HCT116 (cell line): ENCODE data around the gene TWNK. TPM values are rescaled to one million over a fixed set of nuclear protein-coding genes. Genes with fewer than 3 reads are reported as not detected.

ENCODE experiments used
- ATAC-seq: fragments of 200-7000 bp; cut with Tn5 transposase; 2 replicates; pipeline ENCODE4 v1.9.1; 2020; ENCODE audit warnings: mild to moderate bottlenecking, moderate library complexity
- BruUV-seq: library from RNA; stranded (reverse); fragments of 400-500 nt; replicated peaks from 2 replicates; lab custom pipeline; 2021; lab: Mats Ljungman, UMichigan
- CTCF ChIA-PET: fragments of 300-600 bp; sonication (Branson Sonifier 250); formaldehyde crosslinking; loops from one replicate; lab custom pipeline; 2021; ENCODE audit warnings: antibody characterized with exemption; lab: Charles Lee
- POLR2A ChIA-PET: fragments of 300-600, 350-600 bp; sonication (Branson Sonifier 250); formaldehyde crosslinking; loops from one replicate; lab custom pipeline; 2021; ENCODE audit warnings: antibody characterized with exemption; lab: Charles Lee
- RAD21 ChIA-PET, 2 experiments: fragments of 300-600 bp; sonication (Branson Sonifier 250); formaldehyde crosslinking; loops; one replicate each; lab custom pipeline; 2023; ENCODE audit warnings: low total read pairs in 2 of 2; ENCODE audit not compliant: uncharacterized antibody in 2 of 2, unreplicated experiment in 2 of 2, low non-redundant PET in 1 of 2; lab: Charles Lee
- DNase-seq: peaks from one replicate; pipeline ENCODE4 v3.0.0-alpha.2; 2010; ENCODE audit warnings: low read depth, low spot score
- H2AFZ ChIP-seq: fragments of 200-600 bp; shearing (Covaris generic), sonication (generic); 2 replicates; pipeline ENCODE4 v1.6.1; 2017; ENCODE audit warnings: low read depth, mixed run types, mixed read lengths, antibody characterized with exemption, low read length; ENCODE audit not compliant: poor library complexity, severe bottlenecking
- H3K27ac ChIP-seq: 2 replicates; pipeline ENCODE4 v1.5.1; 2012; ENCODE audit warnings: low read depth, low read length
- H3K27me3 ChIP-seq: fragments of 200-600 bp; sonication (generic); 2 replicates; pipeline ENCODE4 v1.6.1; 2016; ENCODE audit warnings: mixed run types, low read length, mixed read lengths; ENCODE audit not compliant: insufficient read depth
- H3K36me3 ChIP-seq, 2 experiments: fragments of 200-500 bp in 1 of 2; fragments of 200-600 bp in 1 of 2; sonication (Bioruptor generic) in 1 of 2; sonication (generic) in 1 of 2; 2 replicates each; pipeline versions ENCODE4 v1.5.1 to v1.6.1; 2014 to 2016; ENCODE audit warnings: low read length in 2 of 2, inconsistent platforms in 1 of 2, mixed read lengths in 1 of 2, mixed run types in 1 of 2; ENCODE audit not compliant: insufficient read depth in 2 of 2, control insufficient read depth in 1 of 2
- H3K4me1 ChIP-seq, 2 experiments: fragments of 200-600 bp in 1 of 2; sonication (generic) in 1 of 2; 2 replicates each; pipeline versions ENCODE4 v1.5.1 to v1.6.1; 2012 to 2017; ENCODE audit warnings: low read length in 2 of 2, inconsistent platforms in 1 of 2, mild to moderate bottlenecking in 1 of 2, mixed read lengths in 1 of 2, mixed run types in 1 of 2, moderate library complexity in 1 of 2; ENCODE audit not compliant: insufficient read depth in 2 of 2, control insufficient read depth in 1 of 2
- H3K4me2 ChIP-seq: fragments of 200-600 bp; sonication (generic); 2 replicates; pipeline ENCODE4 v1.6.1; 2017; ENCODE audit warnings: mixed run types, low read length, mixed read lengths
- H3K4me3 ChIP-seq, 2 experiments: fragments of 200-600 bp in 1 of 2; sonication (generic) in 1 of 2; replicated peaks in 1 of 2; 2 replicates each; pipeline ENCODE4 v1.5.1; 2011 to 2016; ENCODE audit warnings: low read length in 2 of 2, control low read depth in 1 of 2, low read depth in 1 of 2, mild to moderate bottlenecking in 1 of 2, mixed read lengths in 1 of 2, mixed run types in 1 of 2
- H3K79me2 ChIP-seq: fragments of 200-600 bp; sonication (generic); 2 replicates; pipeline ENCODE4 v1.6.1; 2017; ENCODE audit warnings: mild to moderate bottlenecking, mixed run types, low read length, moderate library complexity, mixed read lengths; ENCODE audit not compliant: insufficient read depth
- H3K9ac ChIP-seq: fragments of 200-600 bp; sonication (generic); 2 replicates; pipeline ENCODE4 v1.6.1; 2016; ENCODE audit warnings: low read length, mixed read lengths
- H3K9me2 ChIP-seq: fragments of 200-600 bp; sonication (generic), shearing (Covaris generic); 2 replicates; pipeline ENCODE4 v1.6.1; 2017; ENCODE audit warnings: mixed run types, mild to moderate bottlenecking, moderate library complexity; ENCODE audit not compliant: insufficient read depth
- H3K9me3 ChIP-seq, 2 experiments: fragments of 200-500 bp in 1 of 2; fragments of 200-600 bp in 1 of 2; sonication (Bioruptor generic) in 1 of 2; sonication (generic) in 1 of 2; 2 replicates each; pipeline ENCODE4 v1.6.1; 2014 to 2017; ENCODE audit warnings: low read length in 2 of 2, mixed read lengths in 2 of 2, inconsistent platforms in 1 of 2, low read depth in 1 of 2, mild to moderate bottlenecking in 1 of 2, mixed run types in 1 of 2, moderate library complexity in 1 of 2; ENCODE audit not compliant: control insufficient read depth in 1 of 2, insufficient read depth in 1 of 2
- H4K20me1 ChIP-seq: fragments of 200-600 bp; sonication (generic), shearing (Covaris generic); 2 replicates; pipeline ENCODE4 v1.6.1; 2017; ENCODE audit warnings: mixed run types, mild to moderate bottlenecking, moderate library complexity; ENCODE audit not compliant: insufficient read depth
- ATF3 ChIP-seq: IDR thresholded peaks from 2 replicates; pipeline ENCODE4 v1.6.1; 2012
- CBX3 ChIP-seq: IDR thresholded peaks from 2 replicates; pipeline ENCODE4 v1.6.1; 2012; ENCODE audit warnings: low read depth
- CEBPB ChIP-seq: IDR thresholded peaks from 2 replicates; pipeline ENCODE4 v1.6.1; 2012; ENCODE audit warnings: low read depth
- CTCF ChIP-seq, 3 experiments: fragments of 200-600 bp in 1 of 3; sonication (generic) in 1 of 3; IDR thresholded peaks in 2 of 3; conservative IDR thresholded peaks in 1 of 3; 2 replicates each; pipeline ENCODE4 v1.5.1; 2012 to 2017; ENCODE audit warnings: low read depth in 2 of 3, low read length in 2 of 3, antibody characterized with exemption in 1 of 3, borderline replicate concordance in 1 of 3, control low read depth in 1 of 3, mild to moderate bottlenecking in 1 of 3, mixed read lengths in 1 of 3, mixed run types in 1 of 3, moderate library complexity in 1 of 3; ENCODE audit not compliant: insufficient read depth in 1 of 3
- EGR1 ChIP-seq: IDR thresholded peaks from 2 replicates; pipeline ENCODE4 v1.6.1; 2012; ENCODE audit warnings: low read depth
- ELF1 ChIP-seq: IDR thresholded peaks from 2 replicates; pipeline ENCODE4 v1.6.1; 2012; ENCODE audit warnings: low read depth, borderline replicate concordance
- EZH2 ChIP-seq: fragments of 200-600 bp; sonication (generic); IDR thresholded peaks from 2 replicates; pipeline ENCODE4 v1.6.1; 2017; ENCODE audit warnings: antibody characterized with exemption, mixed run types
- EZH2phosphoT487 ChIP-seq: fragments of 200-600 bp; IDR thresholded peaks from 2 replicates; pipeline ENCODE4 v1.6.1; 2018; ENCODE audit warnings: antibody characterized with exemption, borderline replicate concordance
- JUND ChIP-seq: IDR thresholded peaks from 2 replicates; pipeline ENCODE4 v1.6.1; 2012
- MAX ChIP-seq: IDR thresholded peaks from 2 replicates; pipeline ENCODE4 v1.6.1; 2012
- POLR2AphosphoS5 ChIP-seq: IDR thresholded peaks from 2 replicates; pipeline ENCODE4 v1.6.1; 2011; ENCODE audit warnings: mild to moderate bottlenecking, low read depth, low read length, moderate library complexity
- RAD21 ChIP-seq: IDR thresholded peaks from 2 replicates; pipeline ENCODE4 v1.6.1; 2012; ENCODE audit warnings: low read depth, mild to moderate bottlenecking
- SP1 ChIP-seq: IDR thresholded peaks from 2 replicates; pipeline ENCODE4 v1.6.1; 2012; ENCODE audit warnings: low read depth
- TCF7L2 ChIP-seq: IDR thresholded peaks from 2 replicates; pipeline ENCODE4 v1.7.0; 2011; ENCODE audit warnings: borderline replicate concordance, inconsistent platforms; ENCODE audit not compliant: insufficient read depth, insufficient read length; ENCODE audit errors: extremely low read depth
- YY1 ChIP-seq: IDR thresholded peaks from 2 replicates; pipeline ENCODE4 v1.6.1; 2011; ENCODE audit warnings: low read length, low read depth, moderate library complexity, mild to moderate bottlenecking; ENCODE audit not compliant: insufficient replicate concordance; ENCODE audit errors: extremely low read depth
- ZFX ChIP-seq: fragments of 450-650 bp; IDR thresholded peaks from 2 replicates; pipeline ENCODE4 v1.6.1; 2017
- ZNF274 ChIP-seq: fragments of 200-500 bp; sonication (Bioruptor generic); IDR thresholded peaks from 2 replicates; pipeline ENCODE4 v1.6.1; 2014; ENCODE audit warnings: mild to moderate bottlenecking, low read depth, low read length, inconsistent platforms
- intact Hi-C: fragments of 100-400 bp; cut with micrococcal nuclease; formaldehyde crosslinking; loops from 2 replicates; pipeline ENCODE4 v1.10.0; 2022
- total RNA-seq: library from RNA; stranded (reverse); gene quantifications from one replicate; pipeline ENCODE4 v1.2.1, GENCODE V29; 2021; ENCODE audit not compliant: unreplicated experiment
- TF ChIP-seq, protein P1 (sequence below): IDR thresholded peaks from 2 replicates; pipeline ENCODE4 v1.6.1; 2011; ENCODE audit warnings: mild to moderate bottlenecking, low read length, moderate library complexity; ENCODE audit not compliant: insufficient replicate concordance; ENCODE audit errors: extremely low read depth

The TWNK gene
- total RNA-seq, 1 experiment from 2014 or later = 42.1 TPM

DNA sequence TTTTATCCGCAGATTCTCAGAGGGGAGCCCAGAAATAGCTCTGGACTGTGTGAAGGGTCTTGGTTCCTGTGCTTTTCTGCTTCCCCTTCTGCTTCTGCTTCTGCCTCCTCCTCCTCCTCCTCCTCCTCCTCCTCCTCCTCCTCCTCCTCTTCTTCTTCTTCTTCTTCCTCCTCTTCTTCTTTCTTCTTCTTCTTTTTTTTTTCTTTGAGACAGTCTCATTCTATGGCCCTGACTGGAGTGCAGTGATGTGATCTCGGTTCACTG, 32.0 kb downstream of the TWNK start:
- ATAC-seq (no peak), DNase-seq (no peak)
- Histone ChIP-seq H3K9me2 (no peaks in the 10 kb centered on the region), H3K36me3 (no peaks in the 10 kb centered on the region), H3K4me1 (peaks cover 3 to 24% of the 10 kb centered on the region in 2 experiments; a peak in 3 of 4 replicates), H3K4me3 (peak overlapping the region in 1 of 2 experiments; percentile 38; a peak in 1 of 4 replicates), H3K9ac (peak overlapping the region; percentile 56; the same call in 1 of the 2 replicates), H3K4me2 (peak overlapping the region; percentile 65), H3K9me3 (no peaks in the 10 kb centered on the region), H4K20me1 (no peaks in the 10 kb centered on the region), H3K27ac (no peak overlapping the region), H3K79me2 (no peaks in the 10 kb centered on the region), H2AFZ (peak overlapping the region; percentile 56)
- ChIA-PET POLR2A (interaction anchor here (0.8 to 1.5 kb wide), 3 partner anchors 12 to 48 kb away, joined by 3 to 5 read pairs (median 3); no protein-coding TSS in a partner anchor), CTCF (interaction anchor here (0.6 to 4.0 kb wide), 22 partner anchors 8 to 760 kb away, joined by 3 to 44 read pairs (median 6); partner anchors contain the start of genes KAZALD1, LZTS2, PDZD7 and SFXN3), RAD21 (interaction anchor here (0.6 to 2.0 kb wide), 8 partner anchors 20 to 123 kb away, joined by 3 to 9 read pairs (median 6); no protein-coding TSS in a partner anchor)
- intact Hi-C loops = loop anchor here (2.0 to 10.0 kb wide), 3 partner anchors 47 to 675 kb away; partner anchors contain the start of genes PAX2 and SCD
- no TSS peak for BruUV-seq
- TF ChIP-seq, protein P1, sequence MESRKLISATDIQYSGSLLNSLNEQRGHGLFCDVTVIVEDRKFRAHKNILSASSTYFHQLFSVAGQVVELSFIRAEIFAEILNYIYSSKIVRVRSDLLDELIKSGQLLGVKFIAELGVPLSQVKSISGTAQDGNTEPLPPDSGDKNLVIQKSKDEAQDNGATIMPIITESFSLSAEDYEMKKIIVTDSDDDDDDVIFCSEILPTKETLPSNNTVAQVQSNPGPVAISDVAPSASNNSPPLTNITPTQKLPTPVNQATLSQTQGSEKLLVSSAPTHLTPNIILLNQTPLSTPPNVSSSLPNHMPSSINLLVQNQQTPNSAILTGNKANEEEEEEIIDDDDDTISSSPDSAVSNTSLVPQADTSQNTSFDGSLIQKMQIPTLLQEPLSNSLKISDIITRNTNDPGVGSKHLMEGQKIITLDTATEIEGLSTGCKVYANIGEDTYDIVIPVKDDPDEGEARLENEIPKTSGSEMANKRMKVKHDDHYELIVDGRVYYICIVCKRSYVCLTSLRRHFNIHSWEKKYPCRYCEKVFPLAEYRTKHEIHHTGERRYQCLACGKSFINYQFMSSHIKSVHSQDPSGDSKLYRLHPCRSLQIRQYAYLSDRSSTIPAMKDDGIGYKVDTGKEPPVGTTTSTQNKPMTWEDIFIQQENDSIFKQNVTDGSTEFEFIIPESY = no peak
- TF ChIP-seq JUND (no peak), EZH2phosphoT487 (no peak), YY1 (no peak), CBX3 (no peak), MAX (no peak), POLR2AphosphoS5 (no peak), SP1 (no peak), CTCF (IDR thresholded peaks at IDR 0.05 in 2 of 3, conservative IDR thresholded peaks at IDR 0.05 in 1 of 3; ENCODE audit: borderline replicate concordance in 1 of 3, insufficient read depth in 1 of 3, low read depth in 2 of 3, low read length in 2 of 3) (no peak), ZNF274 (no peak), TCF7L2 (no peak), EZH2 (no peak), ATF3 (no peak), ELF1 (no peak), RAD21 (no peak), CEBPB (no peak), EGR1 (no peak), ZFX (no peak)
- TF ChIP-seq, all 23 proteins: peak for 0
- no peaks in the 10 kb centered on the region for H3K27me3 ChIP-seq
